Measurements from ENCODE around the gene MACIR. TPM values are rescaled to one million over a fixed set of nuclear protein-coding genes. Genes with fewer than 3 reads are reported as not detected.

Gene MACIR, protein sequence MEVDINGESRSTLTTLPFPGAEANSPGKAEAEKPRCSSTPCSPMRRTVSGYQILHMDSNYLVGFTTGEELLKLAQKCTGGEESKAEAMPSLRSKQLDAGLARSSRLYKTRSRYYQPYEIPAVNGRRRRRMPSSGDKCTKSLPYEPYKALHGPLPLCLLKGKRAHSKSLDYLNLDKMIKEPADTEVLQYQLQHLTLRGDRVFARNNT
- total RNA-seq (2022; extraction: Qiagen RNA extraction; ENCODE audit: low read depth), result 18.5 to 20.2 TPM (median 19.9 TPM) in 5 replicates

DNA sequence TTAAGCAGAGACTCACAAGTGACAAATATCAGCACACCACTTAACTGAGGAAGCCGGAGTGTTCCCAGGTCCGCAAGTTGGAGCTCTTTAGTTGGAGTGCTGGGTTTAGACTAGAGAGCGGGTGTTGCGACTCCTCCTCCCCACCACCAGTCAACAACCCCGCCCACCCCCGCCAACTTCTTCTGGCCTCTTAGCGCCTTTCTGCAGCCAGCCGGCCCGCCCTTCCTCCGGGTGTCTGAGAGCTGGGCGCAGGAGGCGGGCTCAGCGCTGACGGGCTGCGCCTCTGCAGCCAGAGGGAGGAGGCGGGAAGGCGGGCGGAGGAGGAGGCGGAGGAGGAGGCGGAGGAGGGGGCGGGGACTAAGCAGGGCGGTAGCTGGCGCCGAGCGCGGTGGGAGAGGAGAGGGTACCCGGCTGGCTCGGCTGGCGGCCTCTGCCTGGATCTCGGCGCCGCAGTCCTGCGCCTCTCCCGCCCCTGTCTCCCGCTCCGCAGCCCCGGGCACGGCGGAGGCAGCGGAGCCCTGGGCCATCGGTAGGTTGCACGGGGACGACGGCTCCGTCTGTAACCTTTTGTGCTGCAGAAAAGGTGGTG lies at the start of gene MACIR:
MACIR (plus strand) TSS at position 396 of the 589 bp plus-strand sequence. CDS start 17,157 bp downstream, outside the sequence.

Other genes with a start within 250 kb of the MACIR start
- gene GIN1, start 138.6 kb upstream of the MACIR start, total RNA-seq (2022; extraction: Qiagen RNA extraction; ENCODE audit: low read depth), result 3.9 to 6.4 TPM (median 4.3 TPM) in 5 replicates
- gene PPIP5K2, start 138.5 kb upstream of the MACIR start, total RNA-seq (2022; extraction: Qiagen RNA extraction; ENCODE audit: low read depth), result 17.9 to 27.2 TPM (median 23.5 TPM) in 5 replicates

Data from A549 treated with CpdA at 1 μM for 4 hours (cell line).